ENCODE results near the gene DRG1.
"Not testable (repeated sequence)": the region's sequence is repeated elsewhere in the genome, so short reads cannot be mapped to it uniquely, and the experiment has no call there.

Gene DRG1

DNA sequence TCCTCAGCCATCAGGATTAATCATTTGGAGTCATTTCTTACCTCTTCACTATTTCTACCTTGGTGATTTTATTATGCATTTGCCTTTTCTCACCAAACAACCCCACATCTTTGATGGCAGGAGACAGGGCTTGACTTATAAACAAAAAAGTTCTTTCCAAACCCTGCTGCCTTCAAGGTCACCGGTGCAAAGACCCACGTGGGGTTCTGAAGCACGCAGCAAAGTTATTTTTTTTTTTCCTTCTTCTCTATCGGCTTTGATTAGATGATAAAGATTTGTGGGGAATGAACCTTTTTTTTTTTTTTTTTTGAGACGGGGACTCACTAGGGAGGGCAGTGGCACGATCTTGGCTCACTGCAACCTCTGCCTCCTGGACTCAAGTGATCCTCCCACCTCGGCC, 44.1 kb downstream of the DRG1 start:
- DNase-seq: no peak

DNA sequence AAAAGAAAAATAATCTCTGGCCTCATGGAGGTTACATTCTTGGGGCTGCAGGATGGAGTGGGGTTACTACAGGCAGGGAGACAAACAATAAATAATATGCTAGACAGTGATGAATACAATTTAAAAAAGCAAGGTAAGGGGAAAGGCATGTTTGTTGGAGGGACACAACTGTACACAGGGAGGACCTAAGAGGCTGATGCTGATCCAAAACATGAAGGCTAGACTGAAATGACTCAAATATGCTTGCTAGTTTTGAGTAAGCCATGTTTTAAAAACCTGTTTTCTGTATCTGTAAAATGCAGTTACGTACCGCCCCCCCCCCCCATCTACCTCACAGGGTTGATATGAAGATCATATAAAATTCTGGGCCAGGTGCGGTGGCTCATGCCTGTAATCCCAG, 46.2 kb downstream of the DRG1 start:
- no peak for DNase-seq

DNA sequence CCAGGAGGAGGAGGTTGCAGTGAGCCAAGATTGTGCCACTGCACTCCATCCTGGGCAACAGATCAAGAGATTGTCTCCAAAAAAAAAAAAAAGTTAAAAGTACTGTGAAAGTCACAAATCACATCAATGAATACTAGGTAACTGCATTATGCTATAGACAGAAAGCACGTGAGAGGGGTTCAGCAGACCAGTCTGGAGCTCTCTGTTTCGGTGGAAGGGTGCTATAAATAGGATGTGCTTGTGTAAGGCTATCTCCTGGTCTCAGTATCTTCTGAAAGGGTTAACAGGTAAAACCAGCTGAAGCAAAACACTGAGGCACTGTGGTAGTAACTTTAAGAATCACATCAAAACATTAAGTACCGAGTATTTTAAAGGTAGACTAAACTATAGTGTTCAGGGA, 46.8 kb downstream of the DRG1 start:
- no peak for DNase-seq

DNA sequence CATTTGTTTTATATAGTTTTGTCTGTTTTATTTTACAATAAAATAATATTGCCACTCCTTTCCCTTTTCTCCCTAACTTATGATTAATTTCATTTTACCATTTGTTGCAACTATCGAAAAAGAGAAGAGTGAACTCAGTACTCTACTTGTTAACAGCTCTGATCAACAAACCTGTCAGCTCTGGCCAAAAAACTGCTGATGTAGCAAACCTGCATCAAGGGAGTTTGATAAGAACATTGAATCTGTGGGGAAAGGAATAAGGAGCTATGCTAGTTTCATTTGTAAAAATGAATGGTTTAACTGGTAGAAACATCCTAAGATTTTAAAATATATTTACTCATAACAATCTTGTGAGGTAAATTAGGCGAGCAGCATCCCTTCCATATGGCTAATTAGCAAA, 47.4 kb downstream of the DRG1 start:
- DNase-seq: no peak

DNA sequence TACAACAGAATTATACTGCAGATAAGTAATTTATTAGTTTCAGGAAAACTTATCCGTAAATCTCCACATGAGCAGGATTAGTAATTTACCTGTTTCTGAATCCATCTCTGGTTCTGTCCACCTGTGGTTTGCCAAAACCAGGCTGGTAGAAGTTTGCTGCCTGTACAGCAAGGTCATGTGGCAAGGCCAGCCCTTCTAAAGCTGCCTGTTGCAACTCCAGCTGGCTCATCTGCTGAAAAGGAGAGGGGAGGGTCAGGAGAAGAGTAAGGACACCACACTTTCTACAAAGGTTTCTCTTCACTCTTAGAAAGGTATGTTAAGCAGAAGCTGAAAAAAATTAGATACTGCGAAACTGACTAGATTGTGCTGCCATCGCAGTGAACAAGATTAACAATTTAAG, 47.9 kb downstream of the DRG1 start:
- DNase-seq: no peak

DNA sequence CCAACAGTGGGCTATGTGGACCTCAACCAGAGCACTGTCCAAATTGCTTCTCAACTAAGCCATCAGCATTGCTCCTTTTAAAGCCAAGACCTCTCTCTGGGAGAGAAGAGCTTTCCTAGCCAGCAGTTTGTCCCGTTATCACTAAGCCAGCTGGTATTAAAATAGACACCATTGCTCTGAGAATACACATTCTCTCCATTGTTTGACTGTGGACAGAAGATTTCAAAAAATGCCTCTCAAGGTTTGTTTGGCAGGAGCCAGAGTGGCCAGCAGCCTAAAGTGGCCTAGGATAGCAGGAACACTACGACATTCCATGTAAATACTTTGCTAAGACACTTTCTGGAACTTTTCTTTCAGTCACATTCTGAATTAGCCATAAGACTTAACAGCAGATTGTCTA, 49.0 kb downstream of the DRG1 start:
- DNase-seq: no peak

DNA sequence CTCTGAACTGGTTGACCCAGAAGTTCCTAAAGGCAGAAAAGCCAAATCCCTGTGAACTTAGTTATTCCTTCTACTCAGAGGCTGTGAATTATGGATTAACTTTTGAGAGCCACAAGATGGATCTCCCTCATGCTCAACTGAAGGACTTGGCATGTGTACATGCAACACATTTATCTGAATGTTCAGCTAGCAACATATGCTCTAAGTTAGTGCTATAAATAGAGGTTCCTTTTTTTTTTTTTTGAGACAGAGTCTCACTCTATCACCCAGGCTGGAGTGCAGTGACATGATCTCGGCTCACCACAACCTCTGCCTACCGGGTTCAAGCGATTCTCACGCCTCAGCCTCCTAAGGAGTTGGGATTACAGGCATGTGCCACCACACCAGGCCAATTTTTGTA, 50.1 kb downstream of the DRG1 start:
- no peak for DNase-seq

DNA sequence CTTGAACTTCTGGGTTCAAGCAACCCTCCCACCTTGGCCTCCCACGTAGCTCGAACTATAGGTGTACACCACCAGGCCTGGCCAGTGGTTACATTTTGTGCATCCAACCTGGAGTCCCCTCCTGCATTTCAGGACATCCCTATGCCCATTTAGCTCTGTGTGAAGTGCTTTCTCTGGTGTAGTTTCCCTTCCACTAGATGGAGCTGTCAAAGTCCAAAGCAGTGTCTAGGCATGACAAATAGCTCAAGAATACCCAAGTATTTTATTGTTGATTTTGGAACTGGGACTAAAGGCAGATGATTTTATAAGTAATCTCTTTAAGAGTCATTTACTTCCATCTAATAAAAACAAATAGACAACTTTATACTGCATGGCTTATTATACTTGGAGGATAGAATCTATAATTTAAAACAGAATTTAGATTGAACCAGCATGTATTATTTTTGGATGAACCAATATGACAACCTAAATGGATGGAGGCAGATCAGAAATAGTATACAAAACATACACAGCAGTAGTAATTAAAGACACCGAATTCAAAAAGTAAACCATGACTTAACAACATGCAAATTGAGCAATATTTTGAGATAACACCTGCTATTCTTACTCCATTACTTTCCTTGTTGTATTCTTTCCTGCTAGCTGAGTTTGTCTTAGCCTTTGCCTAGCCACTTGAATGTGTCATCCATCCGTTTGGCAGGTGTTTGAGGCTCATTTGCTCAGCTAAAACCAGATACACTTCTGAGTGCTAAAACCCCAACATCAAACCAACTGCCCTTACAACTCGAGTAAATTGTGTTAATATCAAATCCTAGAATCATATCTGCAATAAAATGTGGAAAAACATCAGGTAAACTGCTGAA, 52.5 kb downstream of the DRG1 start:
- peak; percentile 12 to 40 for DNase-seq

DNA sequence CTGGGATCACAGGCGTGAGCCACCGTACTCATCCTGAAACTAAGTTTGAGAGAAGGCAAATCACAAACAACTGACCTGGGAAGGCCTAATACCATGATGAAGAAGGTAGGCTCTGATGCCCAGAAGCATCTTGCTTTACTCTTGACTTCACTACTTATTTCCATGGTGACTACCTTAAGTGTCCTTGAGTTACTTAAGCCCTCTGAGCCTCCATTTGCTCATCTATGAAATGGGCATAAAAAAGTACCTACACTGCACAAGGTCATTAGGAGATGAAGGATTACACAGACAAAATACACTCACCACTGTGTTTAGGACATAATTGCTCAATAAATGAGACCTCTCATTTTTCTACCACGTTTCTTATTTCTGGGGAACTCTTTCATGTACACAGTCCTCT, 62.3 kb downstream of the DRG1 start:
- no peak for DNase-seq

DNA sequence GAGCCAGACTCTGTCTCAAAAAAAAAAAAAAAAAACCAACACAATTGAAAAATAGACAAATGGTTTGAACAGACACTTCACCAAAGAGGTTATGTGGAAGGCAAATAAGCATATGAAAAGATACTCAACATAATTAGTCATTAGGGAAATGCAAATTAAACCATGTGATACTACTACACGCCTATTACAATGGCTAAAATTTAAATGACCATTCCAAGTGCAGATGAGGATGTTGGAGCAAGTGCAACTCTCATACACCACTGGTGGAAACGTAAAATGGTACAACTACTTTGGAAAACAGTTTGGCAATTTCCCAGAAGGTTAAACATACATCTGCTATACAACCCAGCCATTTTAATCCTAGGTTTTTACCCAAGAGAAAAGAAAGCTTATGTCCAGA, 65.9 kb downstream of the DRG1 start:
- DNase-seq: no peak

DNA sequence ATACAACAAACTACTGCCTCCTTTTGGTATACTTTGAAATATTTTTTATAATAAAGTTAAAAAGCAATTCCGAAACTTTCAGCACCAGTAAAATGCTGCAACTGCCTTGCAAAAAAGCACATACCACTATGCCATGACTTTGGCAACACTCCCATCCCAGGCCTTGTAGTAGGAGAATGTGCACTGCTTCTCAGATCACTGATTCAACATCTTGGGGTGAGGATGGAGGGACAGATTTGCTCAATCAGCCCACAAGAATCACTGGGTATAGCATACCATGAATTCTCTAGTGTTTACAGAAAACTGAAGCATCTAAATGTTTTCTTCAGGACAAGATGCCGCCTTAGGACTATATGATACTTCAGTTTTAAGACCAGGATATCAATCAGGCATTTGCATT, 75.3 kb downstream of the DRG1 start:
- no peak for DNase-seq

DNA sequence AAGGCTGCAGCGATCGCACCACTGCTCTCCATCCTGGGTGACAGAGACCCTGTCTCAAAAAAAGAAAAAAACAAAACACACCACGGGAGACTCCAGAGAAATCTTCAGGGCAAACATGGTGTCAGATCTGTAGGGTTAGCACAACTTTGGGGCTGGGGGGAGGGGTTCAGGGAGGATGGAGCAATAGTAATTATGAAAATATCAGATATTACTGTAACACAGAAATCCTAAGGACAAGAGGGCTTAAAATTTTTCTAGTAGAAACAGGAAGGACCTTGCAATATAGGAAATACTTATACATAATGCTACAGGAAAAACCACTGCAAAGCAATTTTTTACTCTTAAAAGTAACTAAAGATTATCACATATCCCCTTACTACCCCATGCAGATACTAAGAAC, 76.4 kb downstream of the DRG1 start:
- DNase-seq: no peak

DNA sequence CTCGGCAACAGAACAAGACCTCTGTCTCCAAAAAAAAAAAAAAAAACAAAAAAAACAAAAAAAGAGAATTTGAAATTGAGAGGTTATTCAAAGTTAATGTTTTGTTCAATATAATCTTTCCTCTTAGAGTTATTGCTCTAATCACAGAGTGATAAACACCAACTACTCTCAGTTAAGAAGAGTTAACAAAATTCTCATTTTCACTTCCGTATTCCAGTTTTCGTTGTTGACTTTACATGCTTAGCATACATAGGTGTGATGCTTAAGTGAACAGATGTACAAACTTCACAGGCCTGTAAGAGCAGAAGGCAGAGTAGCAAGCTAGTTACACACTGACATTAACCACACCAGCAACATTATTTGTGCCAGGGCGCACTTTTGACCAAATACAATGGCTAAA, 77.9 kb downstream of the DRG1 start:
- DNase-seq: no peak

DNA sequence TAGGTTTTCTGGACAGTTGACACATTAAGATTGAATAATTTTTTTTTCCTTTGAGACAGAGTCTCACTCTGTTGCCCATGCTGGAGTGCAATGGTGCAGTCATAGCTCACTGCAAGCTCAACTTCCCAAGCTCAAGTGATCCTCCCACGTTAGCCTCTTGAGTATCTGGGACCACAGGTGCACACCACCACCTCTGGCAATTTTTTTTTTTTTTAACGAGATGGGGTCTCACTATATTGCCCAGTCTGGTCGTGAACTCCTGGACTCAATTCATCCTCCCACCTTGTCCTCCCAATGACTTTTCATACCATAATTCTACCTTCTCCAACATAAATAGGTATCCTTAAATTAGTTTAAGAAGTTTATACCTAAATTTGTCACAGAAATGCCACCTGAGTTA, 81.7 kb downstream of the DRG1 start:
- DNase-seq: no peak

DNA sequence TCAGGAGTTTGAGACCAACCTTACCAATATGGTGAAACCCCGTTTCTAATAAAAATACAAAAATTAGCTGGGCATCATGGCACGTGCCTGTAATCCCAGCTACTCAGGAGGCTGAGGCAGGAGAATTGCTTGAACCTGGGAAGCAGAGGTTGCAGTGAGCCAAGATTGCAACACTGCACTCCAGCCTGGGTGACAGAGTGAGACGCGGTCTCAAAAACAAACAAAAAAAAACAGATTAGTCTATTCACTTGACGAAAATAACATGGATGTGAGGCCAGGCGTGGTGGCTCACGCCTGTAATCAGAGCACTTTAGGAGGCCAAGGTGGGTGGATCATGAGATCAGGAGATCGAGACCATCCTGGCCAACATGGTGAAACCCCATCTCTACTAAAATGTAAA, 83.1 kb downstream of the DRG1 start:
- not testable (repeated sequence) for DNase-seq

Measured in CD4-positive, alpha-beta T cell treated with Interleukin-4 for 1 hour (primary cell).